SJSA1 (cell line): ENCODE measurements around the gene PACSIN2. TPM values are rescaled to one million over a fixed set of nuclear protein-coding genes. Genes with fewer than 3 reads are reported as not detected.
A peak's percentile ranks its signal among the peaks of the same experiment; 100 is the strongest.
"Not testable (repeated sequence)": the region's sequence is repeated elsewhere in the genome, so short reads cannot be mapped to it uniquely, and the experiment has no call there.

Experiments
- DNase-seq, 2 experiments: peaks; one replicate each; pipeline ENCODE4 v3.0.0-alpha.2; 2015 to 2020; ENCODE audit warnings: low spot score in 2 of 2, low read depth in 1 of 2
- H3K27ac ChIP-seq: fragments of 250-450 bp; sonication (Bioruptor Pico); 2 replicates; pipeline ENCODE4 v1.5.1; 2020; ENCODE audit warnings: mild to moderate bottlenecking, moderate library complexity
- H3K27me3 ChIP-seq: fragments of 250-450 bp; sonication (Bioruptor Pico); replicated peaks from 2 replicates; pipeline ENCODE4 v1.5.1; 2020; ENCODE audit warnings: mild to moderate bottlenecking, moderate library complexity
- H3K36me3 ChIP-seq: fragments of 250-450 bp; sonication (Bioruptor Pico); 2 replicates; pipeline ENCODE4 v1.5.1; 2020; ENCODE audit warnings: mild to moderate bottlenecking
- H3K4me1 ChIP-seq: fragments of 250-450 bp; sonication (Bioruptor Pico); replicated peaks from 2 replicates; pipeline ENCODE4 v1.6.1; 2021; ENCODE audit warnings: mild to moderate bottlenecking
- H3K4me3 ChIP-seq: fragments of 250-450 bp; sonication (Bioruptor Pico); 2 replicates; pipeline ENCODE4 v1.5.1; 2020; ENCODE audit warnings: mild to moderate bottlenecking
- H3K9me3 ChIP-seq: fragments of 250-450 bp; sonication (Bioruptor Pico); replicated peaks from 2 replicates; pipeline ENCODE4 v1.5.1; 2020; ENCODE audit warnings: mild to moderate bottlenecking
- total RNA-seq: library from RNA; depleted of rRNA; stranded (reverse); fragments of >200 nt; shearing (Covaris generic); gene quantifications from 2 replicates; pipeline ENCODE4 v1.2.3, GENCODE V29; 2014

PACSIN2 gene
- total RNA-seq, 1 experiment from 2014 or later: 98.3 TPM

DNA sequence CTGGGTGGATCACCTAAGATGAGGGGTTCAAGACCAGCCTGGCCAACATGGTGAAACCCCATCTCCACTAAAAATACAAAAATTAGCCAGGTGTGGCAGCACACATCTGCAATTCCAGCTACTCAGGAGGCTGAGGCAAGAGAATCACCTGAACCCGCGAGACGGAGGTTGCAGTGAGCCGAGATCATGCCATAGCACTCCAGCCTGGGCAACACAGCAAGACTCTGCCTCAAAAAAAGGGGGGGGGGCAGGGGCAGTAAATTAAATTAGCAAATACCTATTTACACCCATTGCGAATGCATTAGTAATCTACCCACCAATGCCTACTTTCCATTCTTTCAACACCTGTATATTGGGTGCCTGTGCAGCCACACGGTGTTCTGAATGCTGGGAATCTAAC is 78.3 kb downstream of the PACSIN2 start:
- not testable (repeated sequence) for DNase-seq, H3K4me3 ChIP-seq, H3K9me3 ChIP-seq, H3K27me3 ChIP-seq
- H3K36me3 ChIP-seq: peaks cover 13% of the 10 kb centered on the region
- H3K27ac ChIP-seq: peak overlapping the region; percentile 55; the same call in 1 of the 2 replicates
- H3K4me1 ChIP-seq: peaks cover 83% of the 10 kb centered on the region

DNA sequence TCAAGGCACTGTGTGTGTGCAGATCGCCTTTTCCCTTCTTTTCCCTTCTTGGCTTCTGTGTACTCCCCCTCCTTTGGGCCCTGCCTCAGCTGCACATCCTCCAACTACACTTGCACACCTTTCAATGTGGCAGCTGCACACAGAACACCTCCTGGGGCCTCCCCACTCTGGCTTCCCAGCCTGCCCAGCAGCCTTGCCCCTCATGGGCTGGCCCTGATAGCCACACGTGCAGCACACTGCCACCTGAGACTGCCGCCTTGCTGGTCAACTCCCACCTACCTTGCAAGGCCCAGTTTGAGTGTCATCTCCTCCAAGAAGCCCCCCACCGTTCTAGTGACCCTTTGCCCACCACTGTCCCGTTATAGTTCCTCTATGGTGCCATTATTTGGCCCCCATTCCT is 80.6 kb downstream of the PACSIN2 start:
- DNase-seq: no peak
- Histone ChIP-seq H3K4me1 (peaks cover 77% of the 10 kb centered on the region), H3K27ac (peak overlapping the region; percentile 99)

DNA sequence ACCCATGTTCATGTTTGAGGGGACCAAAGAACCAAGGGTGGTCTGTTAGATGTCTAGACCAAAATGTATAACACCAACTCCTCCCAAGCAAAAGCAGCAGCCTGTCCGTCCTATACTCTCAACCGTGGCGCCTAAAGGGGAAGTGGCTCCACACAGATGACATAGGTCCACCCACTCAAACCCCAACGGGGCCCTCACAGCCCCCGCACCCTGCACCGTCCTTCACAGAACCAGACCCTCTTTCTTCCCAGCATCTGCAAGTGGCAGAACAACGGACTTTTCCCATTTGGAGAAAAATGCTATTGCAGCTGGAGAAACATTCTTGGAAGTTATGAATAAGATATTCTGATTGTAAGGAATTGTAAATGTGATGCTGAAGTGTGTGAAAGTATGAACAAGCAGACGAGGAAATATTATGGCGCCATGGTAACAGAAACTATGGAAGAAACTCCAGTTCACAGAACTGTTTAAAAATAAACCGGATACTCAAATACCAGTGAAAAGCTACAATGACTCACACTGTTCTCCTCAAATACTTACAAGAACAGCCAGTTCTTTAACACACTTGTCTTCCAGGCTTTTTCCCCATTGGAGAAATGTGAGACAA is 81.4 kb downstream of the PACSIN2 start:
- Histone ChIP-seq H3K4me3 (no peak overlapping the region), H3K27me3 (no peaks in the 10 kb centered on the region), H3K36me3 (peaks cover 19% of the 10 kb centered on the region; the same call in 1 of the 2 replicates), H3K4me1 (peaks cover 69% of the 10 kb centered on the region), H3K27ac (peak overlapping the region; percentile 99), H3K9me3 (no peaks in the 10 kb centered on the region)
- DNase-seq: peak in 1 of 2 experiments; percentile 80

More for the DNA sequence above, 80.6 kb downstream of the PACSIN2 start:
- Histone ChIP-seq H3K4me3 (no peak overlapping the region), H3K9me3 (no peaks in the 10 kb centered on the region), H3K36me3 (peaks cover 12% of the 10 kb centered on the region; the same call in 1 of the 2 replicates), H3K27me3 (no peaks in the 10 kb centered on the region)

DNA sequence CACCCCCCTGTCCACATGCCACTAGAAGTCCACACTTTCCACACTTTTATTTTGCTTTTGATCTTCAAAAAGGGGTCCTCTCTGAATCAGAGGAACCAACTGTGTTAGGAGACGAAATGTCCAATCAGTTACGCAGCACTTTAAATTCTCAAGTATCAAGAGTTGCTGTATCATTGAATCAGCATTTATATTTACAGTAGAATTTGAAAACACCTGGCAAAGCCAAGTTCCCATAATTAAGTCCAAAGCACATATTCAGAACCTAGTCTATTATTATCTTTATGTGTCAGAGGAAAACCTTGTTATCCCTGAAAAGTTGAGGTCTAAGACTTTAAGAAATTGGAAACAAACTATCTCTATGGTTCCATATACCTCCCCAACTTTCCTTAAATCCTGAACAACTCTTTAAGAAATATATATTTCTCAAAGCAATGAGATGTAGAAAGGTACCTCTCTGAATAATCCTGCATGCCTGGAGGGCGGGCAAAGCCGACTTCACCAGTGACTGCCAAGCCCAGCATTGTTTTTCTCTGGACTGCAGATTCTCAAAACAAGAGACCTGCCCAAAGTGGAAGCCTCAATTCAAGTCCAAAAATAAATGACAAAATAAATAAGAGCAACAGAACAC is 82.0 kb downstream of the PACSIN2 start:
- DNase-seq: no peak
- peaks cover 63% of the 10 kb centered on the region for H3K4me1 ChIP-seq
- no peaks in the 10 kb centered on the region for H3K27me3 ChIP-seq
- peaks cover 21% of the 10 kb centered on the region; the same call in 1 of the 2 replicates for H3K36me3 ChIP-seq
- H3K27ac ChIP-seq: peak overlapping the region; percentile 99
- no peak overlapping the region for H3K4me3 ChIP-seq
- no peaks in the 10 kb centered on the region for H3K9me3 ChIP-seq

DNA sequence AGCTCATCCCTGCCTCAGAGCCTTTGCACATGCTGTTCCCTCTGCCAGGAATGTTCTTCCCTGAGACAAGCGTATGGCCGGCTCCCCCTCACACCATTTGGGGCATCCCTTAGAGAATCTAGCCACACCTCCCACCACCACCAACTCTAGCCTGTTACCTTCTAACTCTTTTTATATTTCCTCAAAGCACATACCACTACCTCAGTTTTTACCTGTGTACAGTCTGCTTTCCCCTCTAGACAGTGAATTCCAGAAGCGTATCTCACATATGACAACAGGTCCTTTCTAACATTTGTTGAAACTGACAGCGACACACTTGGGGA is 82.8 kb downstream of the PACSIN2 start:
- H3K4me3 ChIP-seq: no peak overlapping the region
- DNase-seq: no peak
- peaks cover 24% of the 10 kb centered on the region; the same call in 1 of the 2 replicates for H3K36me3 ChIP-seq
- H3K27ac ChIP-seq: peak overlapping the region; percentile 99; the same call in 1 of the 2 replicates
- H3K4me1 ChIP-seq: peaks cover 55% of the 10 kb centered on the region
- H3K9me3 ChIP-seq: no peaks in the 10 kb centered on the region
- H3K27me3 ChIP-seq: no peaks in the 10 kb centered on the region

DNA sequence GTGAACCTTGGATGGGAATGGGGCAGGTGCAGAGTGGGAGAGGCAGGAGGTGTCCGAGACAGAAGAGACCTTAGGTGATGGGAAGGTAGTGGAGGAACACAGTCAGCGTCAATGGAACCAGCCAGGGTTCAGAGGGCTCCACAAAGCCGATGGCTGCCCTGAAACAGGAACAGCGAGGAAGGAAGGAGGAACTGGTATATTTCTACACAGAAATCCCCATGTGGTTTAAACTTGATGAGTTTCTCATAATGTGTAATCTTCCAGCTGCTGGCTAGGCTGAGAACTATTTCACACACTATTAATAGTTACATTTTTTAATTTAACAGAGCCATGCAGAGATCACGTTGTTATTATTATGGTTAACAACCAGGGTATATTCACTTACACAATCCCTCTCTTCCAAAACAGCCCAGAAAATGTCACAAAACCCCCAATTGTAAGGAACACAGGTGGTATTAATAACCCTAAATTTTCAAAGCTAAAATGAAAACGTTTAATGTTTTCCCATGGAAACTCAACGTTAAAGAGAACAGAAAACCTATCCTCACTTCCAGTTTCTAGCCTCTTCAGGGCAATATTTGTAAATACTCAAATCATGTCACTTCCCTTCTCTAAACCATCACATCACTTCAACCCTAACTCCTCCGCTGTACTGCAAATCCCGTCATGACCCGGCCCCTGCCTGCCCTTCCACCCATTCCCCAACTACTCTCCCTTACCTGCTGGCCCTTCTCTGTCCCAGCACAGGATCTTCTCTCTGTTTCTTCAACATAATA is 83.3 kb downstream of the PACSIN2 start:
- H3K36me3 ChIP-seq: peaks cover 21% of the 10 kb centered on the region; the same call in 1 of the 2 replicates
- no peak overlapping the region for H3K27ac ChIP-seq
- peaks cover 49% of the 10 kb centered on the region for H3K4me1 ChIP-seq
- no peaks in the 10 kb centered on the region for H3K9me3 ChIP-seq
- no peak overlapping the region for H3K4me3 ChIP-seq
- no peaks in the 10 kb centered on the region for H3K27me3 ChIP-seq
- no peak for DNase-seq

DNA sequence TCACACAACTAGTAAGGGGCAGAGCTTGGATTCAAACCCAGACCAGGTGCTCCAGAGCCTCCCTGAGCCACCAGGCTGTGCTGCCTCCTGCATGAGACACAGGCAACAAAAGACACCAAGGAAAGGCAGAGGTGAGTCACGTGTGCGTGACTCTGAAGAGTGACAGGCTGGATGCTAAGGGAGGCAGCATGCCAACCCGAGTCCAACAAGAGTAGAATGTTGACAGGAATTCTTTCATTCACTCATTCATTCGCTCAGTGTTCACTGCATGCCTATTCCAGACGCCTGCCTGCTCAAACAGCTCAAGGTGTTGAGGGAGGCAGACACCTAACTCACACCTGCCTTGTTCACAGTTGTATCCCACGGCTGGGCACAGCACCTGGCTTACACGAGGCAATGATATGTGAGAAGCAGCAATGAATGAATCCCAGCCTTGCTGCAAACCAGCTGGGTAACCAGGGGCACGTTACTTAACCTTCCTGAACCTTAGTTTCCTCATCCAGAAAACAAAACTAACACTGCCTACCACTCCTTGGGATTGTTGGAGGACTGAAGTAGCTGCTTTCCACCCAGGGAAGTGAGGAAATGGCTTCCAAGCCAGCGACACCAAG is 84.0 kb downstream of the PACSIN2 start:
- H3K4me1 ChIP-seq: peaks cover 45% of the 10 kb centered on the region
- peak in 1 of 2 experiments; percentile 58 for DNase-seq

DNA sequence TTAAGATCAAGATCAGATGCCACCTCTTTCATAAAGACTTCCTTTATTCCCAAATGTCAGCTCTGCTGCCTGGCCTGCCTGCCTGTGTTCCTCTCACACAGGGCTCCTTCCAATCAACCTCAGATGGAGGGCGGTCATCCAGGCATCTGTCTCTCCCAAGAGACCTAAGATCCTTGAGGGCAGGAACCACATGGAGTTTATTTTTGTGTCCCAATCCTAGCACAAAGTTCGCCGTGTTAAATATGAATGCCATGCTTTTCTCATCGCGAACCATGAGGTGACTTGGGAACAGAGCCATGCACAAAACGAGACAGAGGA is 85.2 kb downstream of the PACSIN2 start:
- no peak overlapping the region for H3K27ac ChIP-seq
- no peak for DNase-seq
- H3K4me1 ChIP-seq: peaks cover 37% of the 10 kb centered on the region
- H3K9me3 ChIP-seq: no peaks in the 10 kb centered on the region
- H3K36me3 ChIP-seq: peaks cover 21% of the 10 kb centered on the region; the same call in 1 of the 2 replicates
- H3K4me3 ChIP-seq: no peak overlapping the region
- H3K27me3 ChIP-seq: no peaks in the 10 kb centered on the region

More for the DNA sequence above, 84.0 kb downstream of the PACSIN2 start:
- Histone ChIP-seq H3K27ac (no peak overlapping the region; the same call in 1 of the 2 replicates), H3K36me3 (peaks cover 21% of the 10 kb centered on the region; the same call in 1 of the 2 replicates), H3K27me3 (no peaks in the 10 kb centered on the region), H3K4me3 (no peak overlapping the region), H3K9me3 (no peaks in the 10 kb centered on the region)

DNA sequence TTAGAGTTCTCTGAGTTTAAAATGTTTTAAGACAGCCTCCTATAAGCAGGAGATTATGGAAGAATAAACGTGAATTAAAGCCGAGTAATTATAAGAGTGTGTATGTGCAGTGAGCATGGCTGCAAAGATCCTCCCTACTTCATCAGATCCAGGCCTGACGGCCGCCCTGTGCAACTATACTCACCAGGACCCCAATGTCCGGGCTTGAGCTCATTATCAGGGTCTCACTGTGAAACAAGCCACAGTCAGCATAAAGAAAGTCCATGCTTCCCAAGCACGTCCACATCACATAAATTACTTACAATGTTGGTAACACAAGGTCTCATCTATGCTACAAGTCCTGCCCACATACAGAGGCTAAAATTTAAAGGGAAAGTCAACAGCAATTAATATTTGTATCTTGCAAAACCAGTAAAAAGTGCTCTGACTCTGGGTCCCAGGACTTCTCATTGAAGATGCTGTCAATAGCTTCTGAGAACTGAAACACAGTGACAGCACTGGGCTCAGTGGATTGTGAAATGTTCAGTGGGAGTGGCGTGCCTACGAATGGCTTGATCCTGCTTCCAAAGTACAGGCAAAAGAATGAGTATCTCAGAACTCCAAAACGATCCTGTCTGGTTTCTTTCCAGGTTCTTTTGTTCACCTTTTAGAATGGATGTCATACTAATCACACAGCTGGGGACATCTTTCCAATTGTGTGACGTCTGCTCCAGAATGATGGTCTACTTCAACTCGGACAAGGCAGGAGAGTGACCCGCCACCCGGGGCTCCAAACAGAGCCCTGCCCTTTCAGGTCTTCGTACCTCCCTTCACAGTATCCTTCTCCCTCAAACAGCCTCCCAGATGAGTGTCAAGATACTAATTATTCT is 85.7 kb downstream of the PACSIN2 start:
- H3K4me1 ChIP-seq: peaks cover 31% of the 10 kb centered on the region
- H3K9me3 ChIP-seq: no peaks in the 10 kb centered on the region
- H3K4me3 ChIP-seq: no peak overlapping the region
- no peak for DNase-seq
- H3K36me3 ChIP-seq: peaks cover 21% of the 10 kb centered on the region; the same call in 1 of the 2 replicates
- H3K27me3 ChIP-seq: no peaks in the 10 kb centered on the region
- no peak overlapping the region for H3K27ac ChIP-seq

DNA sequence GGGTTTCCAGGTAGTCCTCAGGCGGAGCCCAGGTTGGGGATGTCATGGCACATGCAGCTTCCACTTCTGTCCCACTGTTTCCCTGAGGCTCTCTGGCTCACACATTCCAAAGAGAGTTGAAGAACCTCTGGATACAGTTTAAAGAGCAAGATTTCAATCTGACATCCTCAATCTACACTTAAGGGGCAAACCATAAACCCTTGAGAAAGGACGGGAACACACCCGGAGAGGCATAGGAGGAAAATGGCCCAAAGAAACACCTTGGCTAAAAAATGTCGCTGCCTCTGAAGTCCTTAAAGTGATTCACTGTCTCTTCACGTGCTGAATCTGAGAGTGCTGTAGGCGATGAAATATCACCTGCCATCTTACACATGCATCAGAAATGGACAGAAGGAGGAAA is 87.0 kb downstream of the PACSIN2 start:
- H3K27ac ChIP-seq: no peak overlapping the region
- H3K36me3 ChIP-seq: peaks cover 21% of the 10 kb centered on the region; the same call in 1 of the 2 replicates
- DNase-seq: no peak
- H3K4me1 ChIP-seq: peaks cover 21% of the 10 kb centered on the region
- no peaks in the 10 kb centered on the region for H3K27me3 ChIP-seq
- H3K9me3 ChIP-seq: no peaks in the 10 kb centered on the region
- no peak overlapping the region for H3K4me3 ChIP-seq

DNA sequence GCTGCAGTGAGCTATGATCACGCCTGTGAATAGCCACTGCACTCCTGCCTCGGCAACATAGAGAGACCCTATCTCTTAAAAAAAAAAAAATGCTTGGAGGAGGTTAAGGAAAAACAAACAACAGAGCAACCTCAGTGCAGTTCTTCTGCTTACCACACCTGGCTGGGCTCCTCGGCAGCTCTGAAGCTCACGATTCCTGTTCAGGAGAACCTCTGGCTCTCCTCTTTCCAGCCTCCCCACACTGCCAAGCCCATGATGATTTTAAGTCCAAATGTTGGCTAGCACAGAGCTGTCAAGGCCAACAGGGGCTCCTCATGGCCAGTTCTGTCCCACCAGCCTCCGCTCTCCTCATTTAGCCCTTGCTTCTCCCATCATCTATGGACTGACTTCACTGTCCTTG is 88.2 kb downstream of the PACSIN2 start:
- Histone ChIP-seq H3K27me3 (no peaks in the 10 kb centered on the region), H3K9me3 (no peaks in the 10 kb centered on the region), H3K36me3 (peaks cover 21% of the 10 kb centered on the region; the same call in 1 of the 2 replicates), H3K4me3 (no peak overlapping the region), H3K27ac (no peak overlapping the region), H3K4me1 (peaks cover 25% of the 10 kb centered on the region)
- DNase-seq: no peak

DNA sequence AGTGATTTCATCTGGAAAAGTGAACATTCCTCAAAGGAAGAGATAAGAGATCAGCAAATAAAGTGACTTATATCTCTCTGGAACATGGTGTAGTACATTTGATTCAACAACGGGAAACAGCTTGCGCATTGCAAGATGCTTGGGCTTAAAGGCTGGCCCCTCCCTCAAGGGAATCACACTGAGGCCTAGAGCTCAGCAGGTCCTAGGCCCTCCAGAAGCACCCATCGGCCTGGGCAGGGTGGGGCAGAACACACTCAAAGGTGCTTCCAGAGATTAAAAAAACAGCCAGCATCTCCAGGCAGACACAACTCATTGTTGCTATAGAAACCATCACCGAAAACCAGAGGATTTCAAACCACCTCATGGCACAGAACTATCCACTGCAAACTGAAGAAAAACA is 88.8 kb downstream of the PACSIN2 start:
- H3K27me3 ChIP-seq: no peaks in the 10 kb centered on the region
- no peak overlapping the region for H3K27ac ChIP-seq
- peaks cover 30% of the 10 kb centered on the region for H3K4me1 ChIP-seq
- H3K36me3 ChIP-seq: peaks cover 19% of the 10 kb centered on the region; the same call in 1 of the 2 replicates
- DNase-seq: no peak
- no peaks in the 10 kb centered on the region for H3K9me3 ChIP-seq
- H3K4me3 ChIP-seq: no peak overlapping the region

DNA sequence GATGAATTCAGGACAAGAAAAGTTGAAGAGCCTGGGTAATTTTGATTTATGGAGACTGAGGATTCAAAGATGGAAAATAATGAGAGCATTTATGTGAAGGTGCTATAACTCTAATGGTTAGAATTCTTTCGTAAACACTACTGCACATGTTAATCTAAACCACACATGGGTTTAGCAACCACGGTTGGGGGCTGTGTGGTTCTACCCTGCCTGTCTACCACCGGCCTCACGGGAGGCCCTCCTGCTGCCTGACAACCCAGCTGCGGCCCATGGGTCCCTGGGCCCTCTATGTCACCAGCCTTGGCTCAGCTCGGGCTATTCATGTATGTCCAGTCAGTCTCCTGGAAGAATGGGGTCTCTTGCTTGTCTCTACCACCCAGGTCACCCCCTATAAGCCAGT is 89.4 kb downstream of the PACSIN2 start:
- H3K27ac ChIP-seq: no peak overlapping the region

More for the DNA sequence above, 89.4 kb downstream of the PACSIN2 start:
- no peak for DNase-seq
- Histone ChIP-seq H3K9me3 (no peaks in the 10 kb centered on the region), H3K4me1 (peaks cover 30% of the 10 kb centered on the region), H3K36me3 (peaks cover 15% of the 10 kb centered on the region; the same call in 1 of the 2 replicates), H3K4me3 (no peak overlapping the region), H3K27me3 (no peaks in the 10 kb centered on the region)
